OCI-LY3 (cell line): ENCODE data around the gene RCHY1.
A peak's percentile ranks its signal among the peaks of the same experiment; 100 is the strongest.
"Not testable (repeated sequence)": the region's sequence is repeated elsewhere in the genome, so short reads cannot be mapped to it uniquely, and the experiment has no call there.

Source experiments
- H2AFZ ChIP-seq: fragments of 200-600, 300-600 bp; shearing (Covaris generic); 2 replicates; pipeline ENCODE4 v1.6.0; 2014; ENCODE audit warnings: antibody characterized with exemption, low read depth, low read length
- H3K27ac ChIP-seq: fragments of 200-600, 300-600 bp; sonication (generic); 2 replicates; pipeline ENCODE4 v1.5.1; 2014; ENCODE audit warnings: mild to moderate bottlenecking, low read length, moderate library complexity, mixed read lengths
- H3K27me3 ChIP-seq: fragments of 200-600, 300-600 bp; sonication (generic); 2 replicates; pipeline ENCODE4 v1.6.1; 2014; ENCODE audit warnings: low read depth, low read length, mixed read lengths
- H3K36me3 ChIP-seq: fragments of 200-600, 300-600 bp; sonication (generic); replicated peaks from 2 replicates; pipeline ENCODE3; 2014; ENCODE audit warnings: low read depth, low read length, mixed read lengths
- H3K4me1 ChIP-seq: fragments of 300-600, 200-600 bp; sonication (generic); 2 replicates; pipeline ENCODE4 v1.6.1; 2014; ENCODE audit warnings: low read length, mixed read lengths
- H3K4me2 ChIP-seq: fragments of 200-600, 300-600 bp; sonication (generic); 2 replicates; pipeline ENCODE4 v1.6.1; 2014; ENCODE audit warnings: low read length, mixed read lengths
- H3K4me3 ChIP-seq: fragments of 300-600, 200-600 bp; sonication (generic); 2 replicates; pipeline ENCODE4 v1.5.1; 2014; ENCODE audit warnings: antibody characterized with exemption, mild to moderate bottlenecking, low read length, moderate library complexity
- H3K79me2 ChIP-seq: fragments of 300-600, 200-600 bp; shearing (Covaris generic); 2 replicates; pipeline ENCODE4 v1.6.1; 2014; ENCODE audit warnings: mild to moderate bottlenecking, low read length, mixed read lengths
- H3K9ac ChIP-seq: fragments of 300-600, 200-600 bp; shearing (Covaris generic); 2 replicates; pipeline ENCODE4 v1.6.0; 2014; ENCODE audit warnings: mild to moderate bottlenecking, low read length, moderate library complexity
- H3K9me3 ChIP-seq: fragments of 200-600, 300-600 bp; shearing (Covaris generic); 2 replicates; pipeline ENCODE4 v1.6.1; 2014; ENCODE audit warnings: low read length, mixed read lengths; ENCODE audit not compliant: insufficient read depth
- H4K20me1 ChIP-seq: fragments of 200-600, 300-600 bp; sonication (generic); 2 replicates; pipeline ENCODE4 v1.6.1; 2016; ENCODE audit warnings: low read length, mixed read lengths; ENCODE audit not compliant: insufficient read depth
- CTCF ChIP-seq: fragments of 200-600, 300-600 bp; sonication (generic); IDR thresholded peaks from 2 replicates; pipeline ENCODE4 v1.5.1; 2014; ENCODE audit warnings: antibody characterized with exemption, low read length, low read depth
- EZH2phosphoT487 ChIP-seq: fragments of 200-600 bp; shearing (Covaris generic); IDR thresholded peaks from 2 replicates; pipeline ENCODE4 v1.6.1; 2018; ENCODE audit warnings: antibody characterized with exemption, mixed run types, low read depth

Gene RCHY1

GRCh38 chr4:75525086-75525485 lies 10.9 kb upstream of the RCHY1 start:
- H3K36me3 ChIP-seq = peaks cover 34% of the 10 kb centered on the region
- no peak for TF ChIP-seq EZH2phosphoT487
- TF ChIP-seq CTCF = no peak
- H4K20me1 ChIP-seq = no peaks in the 10 kb centered on the region
- H3K9me3 ChIP-seq = no peaks in the 10 kb centered on the region
- no peak overlapping the region for H3K4me3 ChIP-seq
- no peak overlapping the region for H3K9ac ChIP-seq
- H3K4me1 ChIP-seq = peaks cover 3% of the 10 kb centered on the region; the same call in 1 of the 2 replicates
- H3K27me3 ChIP-seq = no peaks in the 10 kb centered on the region
- H3K79me2 ChIP-seq = no peaks in the 10 kb centered on the region
- H2AFZ ChIP-seq = no peak overlapping the region
- H3K4me2 ChIP-seq = no peak overlapping the region
- no peak overlapping the region for H3K27ac ChIP-seq

GRCh38 chr4:75519452-75519851 lies 5.2 kb upstream of the RCHY1 start:
- not testable (repeated sequence) for H3K9ac ChIP-seq, H3K79me2 ChIP-seq, H3K4me3 ChIP-seq, H4K20me1 ChIP-seq, H3K27ac ChIP-seq, H3K27me3 ChIP-seq, H3K4me2 ChIP-seq, H3K9me3 ChIP-seq, H2AFZ ChIP-seq
- Histone ChIP-seq H3K36me3 (peaks cover 25% of the 10 kb centered on the region), H3K4me1 (peaks cover 10% of the 10 kb centered on the region)

- Histone ChIP-seq H3K4me3 (0 out of 2 replicates have a peak overlapping the region, but pooled peaks have one; percentile 92), H3K79me2 (peaks cover 38% of the 10 kb centered on the region), H3K9ac (no peak overlapping the region), H3K27me3 (no peaks in the 10 kb centered on the region), H3K9me3 (no peaks in the 10 kb centered on the region), H3K4me1 (peaks cover 28% of the 10 kb centered on the region), H3K36me3 (peaks cover 20% of the 10 kb centered on the region), H3K27ac (no peak overlapping the region), H4K20me1 (no peaks in the 10 kb centered on the region), H2AFZ (no peak overlapping the region), H3K4me2 (peak overlapping the region; percentile 92)
- TF ChIP-seq CTCF (no peak), EZH2phosphoT487 (no peak)
Measured at GRCh38 chr4:75516144-75516543, 1.9 kb upstream of the RCHY1 start.

DNA sequence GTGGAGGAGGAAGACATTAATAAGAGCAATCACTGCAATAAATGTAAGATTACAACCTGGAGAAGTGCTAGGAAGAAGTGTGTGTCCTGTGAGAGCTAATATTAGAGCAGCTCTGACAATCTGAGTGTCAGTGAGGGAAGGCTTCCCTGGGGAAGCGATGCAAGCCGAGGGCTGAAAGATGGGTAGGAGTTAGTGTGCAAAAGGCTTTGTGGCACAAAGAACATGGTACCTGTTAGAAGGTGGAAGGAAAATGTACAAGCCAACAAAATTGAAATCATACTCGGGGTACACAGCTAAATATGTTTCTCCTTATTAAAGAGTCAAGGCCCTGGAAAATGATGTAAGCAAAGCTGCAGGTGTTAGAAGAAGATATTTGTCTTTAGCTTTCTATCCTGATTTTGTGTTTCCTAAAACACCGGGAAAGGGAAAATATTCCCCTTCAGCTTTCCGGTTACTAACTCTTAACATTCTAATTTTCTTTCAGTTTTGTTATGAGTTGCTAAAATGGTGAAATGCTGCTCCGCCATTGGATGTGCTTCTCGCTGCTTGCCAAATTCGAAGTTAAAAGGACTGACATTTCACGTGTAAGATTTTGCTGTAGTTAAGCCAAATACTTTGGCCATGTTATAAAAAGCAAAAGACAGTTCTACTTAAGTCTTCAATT lies 878 bp upstream of the RCHY1 start:
- Histone ChIP-seq H3K4me3 (peak overlapping the region; percentile 92), H3K27ac (peak overlapping the region; percentile 92), H3K4me2 (peak overlapping the region; percentile 92), H3K27me3 (no peaks in the 10 kb centered on the region), H3K79me2 (peaks cover 47% of the 10 kb centered on the region), H2AFZ (peak overlapping the region; percentile 90), H3K9ac (peak overlapping the region; percentile 96), H3K4me1 (peaks cover 36% of the 10 kb centered on the region), H3K36me3 (peaks cover 14% of the 10 kb centered on the region), H3K9me3 (no peaks in the 10 kb centered on the region), H4K20me1 (no peaks in the 10 kb centered on the region)
- TF ChIP-seq EZH2phosphoT487 (no peak), CTCF (no peak)
